Lung (tissue), 12 donors: Measurements from ENCODE around the gene TOE1. TPM values are rescaled to one million over a fixed set of nuclear protein-coding genes. Genes with fewer than 3 reads are reported as not detected.

Source experiments
- ATAC-seq: fragments of 200-7000 bp; cut with Tn5 transposase; one replicate; pipeline ENCODE4 v1.9.1; 2020; ENCODE audit warnings: moderate number of reproducible peaks; ENCODE audit not compliant: insufficient read depth, low FRiP score
- DNase-seq, 3 donors: peaks; one replicate each; pipeline ENCODE4 v3.0.0-alpha.2; 2013 to 2017
- H3K27ac ChIP-seq, 2 donors: one replicate each; pipeline ENCODE4 v1.5.1; 2013; ENCODE audit warnings: mild to moderate bottlenecking in 2 of 2, moderate library complexity in 2 of 2, control low read depth in 1 of 2, inconsistent platforms in 1 of 2, low read depth in 1 of 2, low read length in 1 of 2
- H3K27me3 ChIP-seq, 3 donors: one replicate each; pipeline ENCODE4 v1.5.1; 2013; ENCODE audit warnings: low read length in 2 of 3; ENCODE audit not compliant: control insufficient read depth in 3 of 3, insufficient read depth in 3 of 3
- H3K36me3 ChIP-seq, 4 donors: one replicate each; pipeline ENCODE4 v1.5.1; 2013; ENCODE audit warnings: low read length in 4 of 4, mild to moderate bottlenecking in 1 of 4, moderate library complexity in 1 of 4; ENCODE audit not compliant: control insufficient read depth in 4 of 4, insufficient read depth in 4 of 4
- H3K4me1 ChIP-seq, 5 donors: one replicate each; pipeline ENCODE4 v1.5.1; 2013; ENCODE audit warnings: low read length in 5 of 5, mild to moderate bottlenecking in 2 of 5, moderate library complexity in 1 of 5; ENCODE audit not compliant: control insufficient read depth in 5 of 5, insufficient read depth in 5 of 5
- H3K4me3 ChIP-seq: one replicate; pipeline ENCODE4 v1.5.1; 2013; ENCODE audit warnings: mild to moderate bottlenecking, control low read depth, moderate library complexity
- H3K9ac ChIP-seq, 2 donors: one replicate each; pipeline ENCODE4 v1.5.1; 2013; ENCODE audit warnings: low read length in 2 of 2, control low read depth in 1 of 2; ENCODE audit not compliant: insufficient read depth in 1 of 2
- H3K9me3 ChIP-seq, 4 donors: one replicate each; pipeline ENCODE4 v1.5.1; 2013; ENCODE audit warnings: low read length in 3 of 4, mild to moderate bottlenecking in 1 of 4, moderate library complexity in 1 of 4; ENCODE audit not compliant: control insufficient read depth in 4 of 4, insufficient read depth in 3 of 4
- CTCF ChIP-seq: IDR thresholded peaks from 2 replicates; pipeline ENCODE4 v1.5.1; 2012; ENCODE audit warnings: mild to moderate bottlenecking; ENCODE audit errors: control extremely low read depth, extremely low read depth
- WGBS, 2 donors: extraction: QIAGEN DNeasy Blood & Tissue Kit; methylation state at CpG; one replicate each; pipeline ENCODE4 v1.1.7; 2013; 5-methylcytosine and 5-hydroxymethylcytosine counted together
- polyA plus RNA-seq, 2 donors: library from polyadenylated mRNA; stranded (reverse); fragments of 200-250 nt; gene quantifications; one replicate each; pipeline ENCODE4 v1.2.1, GENCODE V29; 2013
- total RNA-seq, 2 donors: library from RNA; depleted of rRNA in 1 of 2; stranded (reverse); fragments of >200 nt in 1 of 2; gene quantifications; one replicate each; pipeline ENCODE4 v1.2.1, GENCODE V29; 2014 to 2021
- donor health status: control.
- donor health status: control.
- donor health status: Bipolar disorder and iron deficiency.
- donor health status: healthy.
- donor health status: DM: yes; HTN: yes; CAD: no.

The TOE1 gene
- total and polyA plus RNA-seq, 4 donors = 5.3 to 10.9 (median 8.5) TPM

GRCh38 chr1:45328680-45329079 lies 11.3 kb upstream of the TOE1 start:
- Histone ChIP-seq H3K4me1 (peaks cover 0 to 24% (median 4%) of the 10 kb centered on the region in 5 donors), H3K9ac (no peak overlapping the region), H3K27me3 (no peaks in the 10 kb centered on the region), H3K27ac (no peak overlapping the region), H3K4me3 (no peak overlapping the region), H3K9me3 (no peaks in the 10 kb centered on the region), H3K36me3 (peaks cover under 1 to 27% (median 6%) of the 10 kb centered on the region in 4 donors)
- WGBS, 2 donors = 76 to 78% methylated on average over 5 of the region's 5 CpGs
- no peak for DNase-seq
- ATAC-seq = no peak
- no peak for TF ChIP-seq CTCF

GRCh38 chr1:45329445-45329844 lies 10.5 kb upstream of the TOE1 start:
- Histone ChIP-seq H3K36me3 (peaks cover 5 to 29% (median 6%) of the 10 kb centered on the region in 4 donors), H3K4me1 (peaks cover 0 to 24% (median 4%) of the 10 kb centered on the region in 5 donors), H3K27ac (no peak overlapping the region), H3K27me3 (no peaks in the 10 kb centered on the region), H3K9ac (no peak overlapping the region), H3K4me3 (no peak overlapping the region), H3K9me3 (no peaks in the 10 kb centered on the region)
- ATAC-seq = no peak
- no peak for TF ChIP-seq CTCF
- 81 to 86% methylated on average over 4 of the region's 4 CpGs for WGBS, 2 donors
- no peak for DNase-seq

- H3K4me3 ChIP-seq = no peak overlapping the region
- 96 to 97% methylated on average over 18 of the region's 18 CpGs for WGBS, 2 donors
- H3K9ac ChIP-seq = no peak overlapping the region
- DNase-seq = no peak
- H3K36me3 ChIP-seq = peaks cover 5 to 29% (median 6%) of the 10 kb centered on the region in 4 donors
- no peak for ATAC-seq
- H3K4me1 ChIP-seq = peaks cover 0 to 11% (median 2%) of the 10 kb centered on the region in 5 donors
- no peak overlapping the region for H3K27ac ChIP-seq
- H3K9me3 ChIP-seq = no peaks in the 10 kb centered on the region
- TF ChIP-seq CTCF = no peak
- no peaks in the 10 kb centered on the region for H3K27me3 ChIP-seq
Measured at GRCh38 chr1:45331436-45332345, 8.3 kb upstream of the TOE1 start.
